SU-DHL-6 (cell line): Measurements from ENCODE around the gene SLCO3A1.
A peak's percentile ranks its signal among the peaks of the same experiment; 100 is the strongest.

ENCODE experiments used
- H2AFZ ChIP-seq: fragments of 200-600 bp; sonication (generic); 2 replicates; pipeline ENCODE4 v1.6.1; 2014; ENCODE audit warnings: low read depth, mild to moderate bottlenecking, moderate library complexity, mixed read lengths, antibody characterized with exemption, low read length; ENCODE audit not compliant: severe bottlenecking
- H3F3A ChIP-seq: fragments of 200-600 bp; shearing (Covaris generic); 2 replicates; pipeline ENCODE4 v1.6.0; 2016; ENCODE audit warnings: antibody characterized with exemption, mild to moderate bottlenecking; ENCODE audit not compliant: insufficient read depth
- H3K27ac ChIP-seq: fragments of 200-600 bp; sonication (generic); 2 replicates; pipeline ENCODE4 v1.5.1; 2016; ENCODE audit warnings: low read depth, mild to moderate bottlenecking, low read length, moderate library complexity, mixed read lengths
- H3K27me3 ChIP-seq: fragments of 200-600 bp; sonication (generic), shearing (Covaris generic); 2 replicates; pipeline ENCODE4 v1.6.0; 2014; ENCODE audit warnings: mild to moderate bottlenecking, low read length
- H3K36me3 ChIP-seq: fragments of 200-600 bp; sonication (generic); 2 replicates; pipeline ENCODE4 v1.6.1; 2014; ENCODE audit warnings: mild to moderate bottlenecking, low read length, mixed read lengths
- H3K4me2 ChIP-seq: fragments of 300-600, 200-600 bp; shearing (Covaris generic), sonication (generic); 2 replicates; pipeline ENCODE4 v1.6.0; 2014; ENCODE audit warnings: low read length, low read depth, mild to moderate bottlenecking; ENCODE audit not compliant: poor library complexity, severe bottlenecking
- H3K4me3 ChIP-seq: fragments of 200-600 bp; sonication (generic); 2 replicates; pipeline ENCODE4 v1.5.1; 2014; ENCODE audit warnings: antibody characterized with exemption, low read length, mild to moderate bottlenecking, mixed read lengths; ENCODE audit not compliant: insufficient read depth, poor library complexity, severe bottlenecking
- H3K79me2 ChIP-seq: fragments of 200-600 bp; sonication (generic); 2 replicates; pipeline ENCODE4 v1.6.1; 2014; ENCODE audit warnings: mild to moderate bottlenecking, low read length, moderate library complexity; ENCODE audit not compliant: insufficient read depth
- H3K9ac ChIP-seq: fragments of 200-600 bp; sonication (generic); 2 replicates; pipeline ENCODE4 v1.7.0; 2014; ENCODE audit warnings: mild to moderate bottlenecking, low read length
- H3K9me2 ChIP-seq: fragments of 200-600 bp; sonication (generic); replicated peaks from 2 replicates; pipeline ENCODE4 v1.6.1; 2014; ENCODE audit warnings: low read length; ENCODE audit not compliant: insufficient read depth
- H3K9me3 ChIP-seq: fragments of 200-600 bp; sonication (generic); 2 replicates; pipeline ENCODE4 v1.6.1; 2014; ENCODE audit warnings: low read length, mixed read lengths; ENCODE audit not compliant: insufficient read depth
- H4K20me1 ChIP-seq: fragments of 200-600 bp; sonication (generic); 2 replicates; pipeline ENCODE4 v1.6.1; 2014; ENCODE audit warnings: low read depth, mild to moderate bottlenecking, antibody characterized with exemption, low read length, moderate library complexity, mixed read lengths
- EZH2phosphoT487 ChIP-seq: fragments of 200-600 bp; sonication (generic), shearing (Covaris generic); conservative IDR thresholded peaks from 2 replicates; pipeline ENCODE4 v1.6.1; 2018; ENCODE audit warnings: mild to moderate bottlenecking, antibody characterized with exemption, low read length, moderate library complexity, mixed read lengths
- TF ChIP-seq, protein P1 (sequence below): fragments of 200-600 bp; sonication (generic); IDR thresholded peaks from one replicate; pipeline ENCODE4 v1.5.1; 2017; ENCODE audit warnings: antibody characterized with exemption, mild to moderate bottlenecking, low read length, moderate library complexity; ENCODE audit not compliant: insufficient read depth, poor library complexity, severe bottlenecking

SLCO3A1 gene

DNA sequence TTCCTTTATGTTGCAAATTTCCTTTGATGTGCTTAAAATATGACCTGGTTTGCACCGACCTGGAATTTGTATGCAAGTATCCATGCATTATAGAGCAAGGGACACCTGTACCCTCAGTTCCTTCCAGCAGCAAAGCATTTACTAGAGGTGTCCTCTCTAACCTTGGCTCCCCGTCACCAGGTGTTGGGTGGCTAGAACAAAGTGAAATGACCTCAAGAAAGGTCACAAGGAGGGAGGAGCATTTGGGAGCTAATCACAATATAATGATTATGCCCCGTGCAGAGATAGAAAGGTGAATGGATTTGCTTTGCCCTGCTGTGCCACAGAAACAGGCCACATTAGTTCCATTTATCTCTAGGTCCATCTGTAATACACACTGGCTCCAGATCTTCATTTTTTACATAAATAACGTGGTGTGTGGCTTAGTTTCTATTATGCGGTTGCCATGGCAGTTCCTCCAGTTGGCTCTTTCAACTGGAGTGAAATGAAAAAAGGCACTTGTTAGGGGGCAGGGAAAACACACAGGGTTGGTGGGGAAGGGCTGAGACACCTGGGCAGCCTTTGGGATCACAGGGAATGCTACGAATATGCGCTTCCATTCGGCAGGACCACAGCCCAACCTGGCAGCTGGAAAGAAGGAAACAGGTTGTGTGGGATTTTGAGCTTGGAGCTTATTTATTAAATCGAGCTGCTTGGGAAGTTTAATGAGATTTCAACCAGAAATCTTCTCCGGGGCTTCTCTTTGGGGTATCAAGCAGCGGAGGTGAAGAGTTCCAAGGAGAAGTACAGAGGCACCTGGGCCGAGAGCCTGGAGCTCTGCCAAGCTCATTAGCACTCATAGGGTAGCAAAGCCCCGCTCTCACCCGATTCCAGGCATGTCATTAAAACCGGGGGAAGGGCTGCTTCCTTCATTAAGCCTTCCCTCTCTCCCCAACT lies 306.7 kb downstream of the SLCO3A1 start:
- H3K79me2 ChIP-seq, result no peaks in the 10 kb centered on the region
- H3F3A ChIP-seq, result no peaks in the 10 kb centered on the region
- no peak for TF ChIP-seq EZH2phosphoT487
- TF ChIP-seq, protein P1, sequence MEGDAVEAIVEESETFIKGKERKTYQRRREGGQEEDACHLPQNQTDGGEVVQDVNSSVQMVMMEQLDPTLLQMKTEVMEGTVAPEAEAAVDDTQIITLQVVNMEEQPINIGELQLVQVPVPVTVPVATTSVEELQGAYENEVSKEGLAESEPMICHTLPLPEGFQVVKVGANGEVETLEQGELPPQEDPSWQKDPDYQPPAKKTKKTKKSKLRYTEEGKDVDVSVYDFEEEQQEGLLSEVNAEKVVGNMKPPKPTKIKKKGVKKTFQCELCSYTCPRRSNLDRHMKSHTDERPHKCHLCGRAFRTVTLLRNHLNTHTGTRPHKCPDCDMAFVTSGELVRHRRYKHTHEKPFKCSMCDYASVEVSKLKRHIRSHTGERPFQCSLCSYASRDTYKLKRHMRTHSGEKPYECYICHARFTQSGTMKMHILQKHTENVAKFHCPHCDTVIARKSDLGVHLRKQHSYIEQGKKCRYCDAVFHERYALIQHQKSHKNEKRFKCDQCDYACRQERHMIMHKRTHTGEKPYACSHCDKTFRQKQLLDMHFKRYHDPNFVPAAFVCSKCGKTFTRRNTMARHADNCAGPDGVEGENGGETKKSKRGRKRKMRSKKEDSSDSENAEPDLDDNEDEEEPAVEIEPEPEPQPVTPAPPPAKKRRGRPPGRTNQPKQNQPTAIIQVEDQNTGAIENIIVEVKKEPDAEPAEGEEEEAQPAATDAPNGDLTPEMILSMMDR, result no peak
- no peak overlapping the region for H3K27ac ChIP-seq
- H3K9me2 ChIP-seq, result no peaks in the 10 kb centered on the region
- no peak overlapping the region for H3K4me2 ChIP-seq
- H3K4me3 ChIP-seq, result no peak overlapping the region
- H2AFZ ChIP-seq, result no peak overlapping the region
- no peaks in the 10 kb centered on the region for H3K9me3 ChIP-seq
- no peaks in the 10 kb centered on the region for H3K36me3 ChIP-seq
- H3K27me3 ChIP-seq, result no peaks in the 10 kb centered on the region
- H4K20me1 ChIP-seq, result no peaks in the 10 kb centered on the region
- no peak overlapping the region for H3K9ac ChIP-seq

GRCh38 chr15:92161039-92161670 lies 307.6 kb downstream of the SLCO3A1 start:
- Histone ChIP-seq H3K9me3 (no peaks in the 10 kb centered on the region), H2AFZ (no peak overlapping the region), H3K4me3 (no peak overlapping the region), H3K36me3 (no peaks in the 10 kb centered on the region), H4K20me1 (no peaks in the 10 kb centered on the region), H3K27ac (no peak overlapping the region), H3F3A (no peaks in the 10 kb centered on the region), H3K27me3 (no peaks in the 10 kb centered on the region), H3K79me2 (no peaks in the 10 kb centered on the region), H3K9me2 (no peaks in the 10 kb centered on the region), H3K9ac (no peak overlapping the region), H3K4me2 (peak overlapping the region; percentile 1)
- TF ChIP-seq EZH2phosphoT487, result no peak
- TF ChIP-seq, protein P1, result no peak

- Histone ChIP-seq H3F3A (no peaks in the 10 kb centered on the region), H3K79me2 (no peaks in the 10 kb centered on the region), H4K20me1 (no peaks in the 10 kb centered on the region), H3K9ac (no peak overlapping the region), H2AFZ (no peak overlapping the region), H3K36me3 (no peaks in the 10 kb centered on the region), H3K9me2 (no peaks in the 10 kb centered on the region), H3K9me3 (no peaks in the 10 kb centered on the region), H3K27ac (no peak overlapping the region), H3K27me3 (no peaks in the 10 kb centered on the region), H3K4me3 (no peak overlapping the region), H3K4me2 (no peak overlapping the region)
- TF ChIP-seq, protein P1, result no peak
- TF ChIP-seq EZH2phosphoT487, result no peak
These were observed 309.1 kb downstream of the SLCO3A1 start for GRCh38 chr15:92162657-92163056.
